ENCODE measurements around the gene AJM1. TPM values are rescaled to one million over a fixed set of nuclear protein-coding genes. Genes with fewer than 3 reads are reported as not detected.

Gene AJM1
- total RNA-seq, 4 donors from 2014 or later: 1.6 to 3.1 (median 2.2) TPM

GRCh38 chr9:136828474-136829140 lies 13.7 kb upstream of the AJM1 start:
- Histone ChIP-seq H3K4me1 (no peaks in the 10 kb centered on the region), H3K9me3 (no peaks in the 10 kb centered on the region), H3K36me3 (peaks cover 98% of the 10 kb centered on the region), H3K4me3 (no peak overlapping the region), H3K27ac (no peak overlapping the region), H3K27me3 (no peaks in the 10 kb centered on the region)
- TF ChIP-seq POLR2AphosphoS5 (IDR thresholded peaks at IDR 0.05) (no peak), EP300 (IDR thresholded peaks at IDR 0.05) (no peak), CTCF (IDR thresholded peaks at IDR 0.05) (no peak), POLR2A (IDR thresholded peaks at IDR 0.05) (no peak)
- WGBS: 94% methylated on average over 28 of the region's 31 CpGs
- DNase-seq (ENCODE audit: low spot score in 2 of 2): no peak

GRCh38 chr9:136829412-136829811 lies 12.9 kb upstream of the AJM1 start:
- H3K4me3 ChIP-seq: no peak overlapping the region
- no peaks in the 10 kb centered on the region for H3K27me3 ChIP-seq
- peaks cover 92% of the 10 kb centered on the region for H3K36me3 ChIP-seq
- DNase-seq (ENCODE audit: low spot score in 2 of 2): no peak
- 97% methylated on average over 12 of the region's 14 CpGs for WGBS
- no peak for TF ChIP-seq POLR2A (IDR thresholded peaks at IDR 0.05)
- no peak for TF ChIP-seq CTCF (IDR thresholded peaks at IDR 0.05)
- no peak for TF ChIP-seq POLR2AphosphoS5 (IDR thresholded peaks at IDR 0.05)
- no peak for TF ChIP-seq EP300 (IDR thresholded peaks at IDR 0.05)
- H3K4me1 ChIP-seq: no peaks in the 10 kb centered on the region
- no peaks in the 10 kb centered on the region for H3K9me3 ChIP-seq
- H3K27ac ChIP-seq: no peak overlapping the region

GRCh38 chr9:136829981-136830885 lies 12.0 kb upstream of the AJM1 start:
- Histone ChIP-seq H3K4me3 (no peak overlapping the region), H3K4me1 (no peaks in the 10 kb centered on the region), H3K27ac (no peak overlapping the region), H3K9me3 (no peaks in the 10 kb centered on the region), H3K27me3 (no peaks in the 10 kb centered on the region), H3K36me3 (peaks cover 84% of the 10 kb centered on the region)
- TF ChIP-seq CTCF (IDR thresholded peaks at IDR 0.05) (no peak), POLR2A (IDR thresholded peaks at IDR 0.05) (no peak), EP300 (IDR thresholded peaks at IDR 0.05) (no peak), POLR2AphosphoS5 (IDR thresholded peaks at IDR 0.05) (no peak)
- 98% methylated on average over 9 of the region's 41 CpGs for WGBS
- DNase-seq (ENCODE audit: low spot score in 2 of 2): no peak

- no peak for DNase-seq (ENCODE audit: low spot score in 2 of 2)
- WGBS: 90% methylated on average over 28 of the region's 30 CpGs
- H3K9me3 ChIP-seq: no peaks in the 10 kb centered on the region
- H3K27ac ChIP-seq: no peak overlapping the region
- TF ChIP-seq CTCF (IDR thresholded peaks at IDR 0.05): no peak
- no peak for TF ChIP-seq POLR2A (IDR thresholded peaks at IDR 0.05)
- no peak for TF ChIP-seq EP300 (IDR thresholded peaks at IDR 0.05)
- no peak for TF ChIP-seq POLR2AphosphoS5 (IDR thresholded peaks at IDR 0.05)
- no peaks in the 10 kb centered on the region for H3K27me3 ChIP-seq
- peaks cover 80% of the 10 kb centered on the region for H3K36me3 ChIP-seq
- H3K4me3 ChIP-seq: no peak overlapping the region
- H3K4me1 ChIP-seq: no peaks in the 10 kb centered on the region
Observed at GRCh38 chr9:136831002-136831719, 11.1 kb upstream of the AJM1 start.

Data from suprapubic skin (tissue), 4 donors.